Endothelial cell of umbilical vein (primary cell): Measurements from ENCODE around the gene MIXL1. TPM values are rescaled to one million over a fixed set of nuclear protein-coding genes. Genes with fewer than 3 reads are reported as not detected.

ENCODE experiments used
- BruUV-seq: library from RNA; stranded (reverse); fragments of 400-500 nt; replicated peaks from 2 replicates; lab custom pipeline; 2021; lab: Mats Ljungman, UMichigan
- CTCF ChIA-PET: fragments of 300-600, 350-600 bp; sonication (Branson Sonifier 250); formaldehyde crosslinking; loops from one replicate; lab custom pipeline; 2021; ENCODE audit warnings: antibody characterized with exemption, inconsistent platforms; lab: Charles Lee
- POLR2A ChIA-PET: fragments of 300-600, 350-600 bp; sonication (Branson Sonifier 250); formaldehyde crosslinking; loops from one replicate; lab custom pipeline; 2021; ENCODE audit warnings: antibody characterized with exemption, inconsistent platforms; lab: Charles Lee
- DNase-seq: peaks from one replicate; pipeline ENCODE4 v3.0.0-alpha.2; 2011; ENCODE audit warnings: low read depth, low spot score
- FAIRE-seq: peaks from 2 replicates; lab custom pipeline; 2011; peaks lifted over from hg19 to GRCh38; lab: Jason Lieb, UNC
- H2AFZ ChIP-seq: 2 replicates; pipeline ENCODE4 v1.6.0; 2012; ENCODE audit warnings: low read depth, low read length, control low read depth, inconsistent platforms
- H3K27ac ChIP-seq: 2 replicates; pipeline ENCODE4 v1.5.1; 2011; ENCODE audit warnings: low read depth, mild to moderate bottlenecking, control low read depth, low read length, moderate library complexity; ENCODE audit not compliant: insufficient read depth
- H3K27me3 ChIP-seq, 2 experiments: 2 replicates each; pipeline versions ENCODE4 v1.6.0 to v1.6.1; 2011; ENCODE audit warnings: low read length in 2 of 2, mixed read lengths in 1 of 2; ENCODE audit not compliant: control insufficient read depth in 2 of 2, insufficient read depth in 2 of 2
- H3K36me3 ChIP-seq, 2 experiments: 2 replicates in 1 of 2; 3 replicates in 1 of 2; pipeline ENCODE4 v1.5.1; 2011; ENCODE audit warnings: low read length in 2 of 2, mild to moderate bottlenecking in 1 of 2, moderate library complexity in 1 of 2; ENCODE audit not compliant: control insufficient read depth in 2 of 2, insufficient read depth in 2 of 2; ENCODE audit errors: extremely low read depth in 1 of 2
- H3K4me1 ChIP-seq: 3 replicates; pipeline ENCODE4 v1.5.1; 2011; ENCODE audit warnings: mild to moderate bottlenecking, low read length; ENCODE audit not compliant: control insufficient read depth, insufficient read depth; ENCODE audit errors: extremely low read depth
- H3K4me2 ChIP-seq: 2 replicates; pipeline ENCODE4 v1.6.1; 2011; ENCODE audit warnings: low read length, control low read depth, mixed read lengths; ENCODE audit not compliant: insufficient read depth
- H3K4me3 ChIP-seq, 3 experiments: fragments of 200-600 bp in 1 of 3; sonication (generic), shearing (Covaris generic) in 1 of 3; replicated peaks in 1 of 3; 2 replicates each; pipeline ENCODE4 v1.5.1; 2011 to 2016; ENCODE audit warnings: control low read depth in 3 of 3, low read length in 3 of 3, mild to moderate bottlenecking in 2 of 3, inconsistent platforms in 1 of 3, low read depth in 1 of 3, moderate library complexity in 1 of 3; ENCODE audit not compliant: insufficient read depth in 1 of 3
- H3K79me2 ChIP-seq: 2 replicates; pipeline ENCODE4 v1.6.0; 2012; ENCODE audit warnings: low read length, inconsistent platforms; ENCODE audit not compliant: control insufficient read depth, insufficient read depth
- H3K9ac ChIP-seq: replicated peaks from 2 replicates; pipeline ENCODE3; 2011; ENCODE audit warnings: low read length, control low read depth; ENCODE audit not compliant: insufficient read depth; ENCODE audit errors: extremely low read depth
- H3K9me1 ChIP-seq: replicated peaks from 3 replicates; pipeline ENCODE4 v1.6.0; 2011; ENCODE audit warnings: mild to moderate bottlenecking, low read length; ENCODE audit not compliant: control insufficient read depth, insufficient read depth; ENCODE audit errors: extremely low read depth
- H3K9me3 ChIP-seq: replicated peaks from 2 replicates; pipeline ENCODE4 v1.5.1; 2012; ENCODE audit warnings: low read length, inconsistent platforms; ENCODE audit not compliant: control insufficient read depth, insufficient read depth
- H4K20me1 ChIP-seq: replicated peaks from 2 replicates; pipeline ENCODE3; 2011; ENCODE audit warnings: mild to moderate bottlenecking, low read length; ENCODE audit not compliant: control insufficient read depth, insufficient read depth; ENCODE audit errors: extremely low read depth
- CTCF ChIP-seq, 2 donors: IDR thresholded peaks; 1 replicate in 1 of 2; 2 replicates in 1 of 2; pipeline ENCODE4 v1.5.1; 2011; ENCODE audit warnings: low read length in 2 of 2, mild to moderate bottlenecking in 2 of 2, moderate library complexity in 2 of 2, control low read depth in 1 of 2, inconsistent platforms in 1 of 2, low read depth in 1 of 2; ENCODE audit not compliant: insufficient read depth in 1 of 2; ENCODE audit errors: extremely low read depth in 1 of 2
- EZH2 ChIP-seq: IDR thresholded peaks from 2 replicates; pipeline ENCODE4 v1.6.1; 2012; ENCODE audit warnings: borderline replicate concordance, low read depth, mild to moderate bottlenecking, moderate library complexity, low read length, inconsistent platforms; ENCODE audit not compliant: severe bottlenecking
- FOS ChIP-seq: IDR thresholded peaks from 2 replicates; pipeline ENCODE4 v1.6.1; 2011; ENCODE audit warnings: mild to moderate bottlenecking, low read length, moderate library complexity, borderline replicate concordance; ENCODE audit not compliant: insufficient read depth
- GATA2 ChIP-seq: IDR thresholded peaks from 2 replicates; pipeline ENCODE4 v1.7.0; 2011; ENCODE audit warnings: low read depth, mild to moderate bottlenecking, moderate library complexity, mixed read lengths, low read length; ENCODE audit not compliant: insufficient read length, insufficient read depth
- JUN ChIP-seq: IDR thresholded peaks from 2 replicates; pipeline ENCODE4 v1.6.1; 2011; ENCODE audit warnings: borderline replicate concordance, low read depth; ENCODE audit not compliant: insufficient read length, insufficient read depth
- MAX ChIP-seq: IDR thresholded peaks from 2 replicates; pipeline ENCODE4 v1.6.1; 2011; ENCODE audit not compliant: insufficient read depth, insufficient read length
- MYC ChIP-seq: IDR thresholded peaks from one replicate; pipeline ENCODE4 v1.6.1; 2011; ENCODE audit warnings: mild to moderate bottlenecking, low read depth, low read length
- POLR2A ChIP-seq: IDR thresholded peaks from 2 replicates; pipeline ENCODE4 v1.6.1; 2012; ENCODE audit warnings: low read depth, mild to moderate bottlenecking, control low read depth, low read length
- POLR2AphosphoS5 ChIP-seq: IDR thresholded peaks from 2 replicates; pipeline ENCODE4 v1.6.1; 2012; ENCODE audit warnings: low read depth, mild to moderate bottlenecking, control low read depth, low read length, moderate library complexity; ENCODE audit not compliant: insufficient read depth
- dilution Hi-C: fragments of 300-500 bp; cut with MboI; formaldehyde crosslinking; loops from one replicate; pipeline ENCODE4 v1.15.0; 2019; ENCODE audit warnings: low sequenced_read_pairs; ENCODE audit not compliant: extremely low pct_ligation_motif_present
- intact Hi-C: fragments of 100-400 bp; cut with micrococcal nuclease; formaldehyde crosslinking; loops from one replicate; pipeline ENCODE4 v1.10.0; 2022
- polyA plus RNA-seq, 4 experiments: library from polyadenylated mRNA; depleted of rRNA in 3 of 4; stranded (reverse) in 3 of 4; unstranded in 1 of 4; fragments of >200 nt; gene quantifications; 2 replicates each; pipeline versions ENCODE4 v1.2.1 to v1.2.3, GENCODE V29; 2011 to 2012; ENCODE audit warnings: missing spikeins in 1 of 4
- total RNA-seq: library from RNA; stranded (reverse); gene quantifications from 2 replicates; pipeline ENCODE4 v1.2.3, GENCODE V29; 2021

Gene MIXL1
- total and polyA plus RNA-seq, 2 donors (not counting 3 experiments of a cell fraction or from before 2014, with no cell fraction given): 0.58 to 1.2 TPM

GRCh38 chr1:226204198-226204597, 19.3 kb upstream of the MIXL1 start:
- POLR2A ChIA-PET: no interaction called here
- intact Hi-C loops: no loop called here
- dilution Hi-C loops: no loop called here

More at GRCh38 chr1:226204198-226204597, 19.3 kb upstream of the MIXL1 start:
- DNase-seq: no peak
- no TSS peak for BruUV-seq
- no peak for FAIRE-seq
- Histone ChIP-seq H3K27me3 (peaks cover 0 to 1% of the 10 kb centered on the region in 2 experiments), H3K4me2 (no peak overlapping the region), H3K79me2 (no peaks in the 10 kb centered on the region), H3K36me3 (no peaks in the 10 kb centered on the region), H3K9me3 (no peaks in the 10 kb centered on the region), H2AFZ (no peak overlapping the region), H3K27ac (no peak overlapping the region), H3K9ac (no peak overlapping the region), H3K4me1 (no peaks in the 10 kb centered on the region), H3K4me3 (no peak overlapping the region), H4K20me1 (no peaks in the 10 kb centered on the region), H3K9me1 (no peaks in the 10 kb centered on the region)
- TF ChIP-seq POLR2A (no peak), FOS (no peak), JUN (no peak), EZH2 (no peak), MAX (no peak), POLR2AphosphoS5 (no peak), CTCF (IDR thresholded peaks at IDR 0.05; ENCODE audit: extremely low read depth in 1 of 2, insufficient read depth in 1 of 2, low read depth in 1 of 2, low read length in 2 of 2) (no peak), MYC (no peak), GATA2 (no peak)
- CTCF ChIA-PET: no interaction called here
